ENCODE measurements around the gene SLC6A13. TPM values are rescaled to one million over a fixed set of nuclear protein-coding genes. Genes with fewer than 3 reads are reported as not detected.

Gene SLC6A13
- total and polyA plus RNA-seq, 2 of the 8 experiments (the other 6 are each of a cell fraction or from before 2014, with no cell fraction given), result 0.03 TPM; not detected in 1

DNA sequence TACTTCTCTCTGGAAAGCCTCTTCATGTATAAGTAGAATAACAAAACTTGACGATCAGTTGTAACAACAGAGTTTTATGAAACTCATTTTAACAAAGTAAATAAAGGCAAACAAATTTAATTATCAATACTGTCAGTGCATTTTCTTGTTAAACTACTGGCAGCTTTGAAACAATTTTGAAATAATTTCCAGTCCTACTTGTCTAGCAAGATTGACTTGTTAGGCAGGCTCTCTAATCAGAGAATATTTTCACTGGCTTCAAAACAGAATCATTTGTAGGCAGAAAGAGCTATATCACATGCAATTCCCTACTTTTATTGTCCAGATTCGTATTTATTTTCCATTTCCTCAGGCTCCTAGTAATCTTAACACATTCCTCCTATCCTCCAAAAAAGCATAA is 45.9 kb upstream of the SLC6A13 start:
- H4K20me1 ChIP-seq (replicated peaks in 1 of 2; ENCODE audit: control insufficient read depth in 1 of 2, insufficient read depth in 2 of 2, low read length in 2 of 2), result peaks cover 0 to 3% of the 10 kb centered on the region in 2 experiments
- H3K23me2 ChIP-seq (ENCODE audit: low read depth, low read length), result no peaks in the 10 kb centered on the region
- H3K23ac ChIP-seq (ENCODE audit: insufficient read length), result no peak overlapping the region
- no peaks in the 10 kb centered on the region for H3K79me1 ChIP-seq (ENCODE audit: low read depth, low read length)
- DNase-seq (ENCODE audit: low read depth in 1 of 2, low spot score in 2 of 2) (no peak), FAIRE-seq (no peak)
- CTCF ChIA-PET (ENCODE audit: partially characterized antibody), result interaction anchor here (0.7 kb wide), 1 partner anchor 29 kb away, joined by 4 read pairs; no protein-coding TSS in a partner anchor
- no peak overlapping the region for H2BK12ac ChIP-seq (ENCODE audit: low read depth, low read length)
- H2BK5ac ChIP-seq (ENCODE audit: low read depth, low read length), result no peak overlapping the region
- H3K79me2 ChIP-seq (ENCODE audit: control insufficient read depth in 1 of 2, insufficient read depth in 2 of 2, low read length in 2 of 2), result no peaks in the 10 kb centered on the region
- H3K18ac ChIP-seq (ENCODE audit: extremely low read depth, low read length), result no peak overlapping the region
- H2AFZ ChIP-seq (ENCODE audit: low read length), result no peak overlapping the region
- H3K9ac ChIP-seq (replicated peaks in 1 of 4; ENCODE audit: extremely low read depth in 1 of 4, low read depth in 3 of 4, low read length in 3 of 4), result no peak overlapping the region
- no peaks in the 10 kb centered on the region for H3K9me3 ChIP-seq (ENCODE audit: insufficient read depth in 2 of 2, low read depth in 1 of 2, low read length in 1 of 2)
- POLR2A ChIA-PET (ENCODE audit: partially characterized antibody), result no interaction called here
- no peak overlapping the region for H3K14ac ChIP-seq (ENCODE audit: insufficient read length)
- H2BK20ac ChIP-seq (ENCODE audit: low read length), result no peak overlapping the region
- H2BK120ac ChIP-seq (replicated peaks; ENCODE audit: low read depth, low read length), result no peak overlapping the region
- no peak overlapping the region for H3K4me2 ChIP-seq (ENCODE audit: insufficient read depth in 1 of 2, low read depth in 2 of 2, low read length in 2 of 2)
- H3K27me3 ChIP-seq (replicated peaks in 1 of 4; ENCODE audit: control insufficient read depth in 3 of 4, extremely low read depth in 1 of 4, insufficient read depth in 3 of 4, low read length in 3 of 4), result no peaks in the 10 kb centered on the region
- 86% methylated on average over 2 of the region's 2 CpGs; no CpG with 5 or more reads in 1 of the 2 experiments for WGBS, 2 experiments (ENCODE audit: extremely low coverage in 1 of 2, insufficient coverage in 1 of 2, insufficient read length in 1 of 2, insufficient replicate concordance in 2 of 2, low coverage in 1 of 2, low lambda C conversion rate in 2 of 2, missing lambda C conversion rate in 1 of 2)
- H4K91ac ChIP-seq (replicated peaks; ENCODE audit: insufficient read length, low read length), result no peak overlapping the region
- H3K36me3 ChIP-seq (ENCODE audit: control insufficient read depth in 2 of 4, insufficient read depth in 4 of 4, low read length in 3 of 4), result peaks cover 7 to 56% (median 39%) of the 10 kb centered on the region in 4 experiments
- no peak overlapping the region for H3K4me3 ChIP-seq (ENCODE audit: extremely low read depth in 1 of 4, insufficient read depth in 2 of 4, low read depth in 3 of 4, low read length in 4 of 4)
- no peak overlapping the region for H3K56ac ChIP-seq (replicated peaks; ENCODE audit: insufficient read length, low read depth, low read length)
- no peak overlapping the region for H2AK5ac ChIP-seq (ENCODE audit: low read depth, low read length)
- no peak overlapping the region for H4K8ac ChIP-seq (ENCODE audit: extremely low read depth, insufficient read depth, low read length)
- no peak overlapping the region for H3K4ac ChIP-seq (replicated peaks; ENCODE audit: insufficient read length, low read depth, low read length)
- H3K27ac ChIP-seq (ENCODE audit: low read depth, low read length), result no peak overlapping the region
- no peak overlapping the region for H2BK15ac ChIP-seq (ENCODE audit: low read length)
- H3K4me1 ChIP-seq (replicated peaks in 1 of 4; ENCODE audit: control insufficient read depth in 3 of 4, insufficient read depth in 4 of 4, low read length in 3 of 4), result no peaks in the 10 kb centered on the region
- no peak overlapping the region for H4K5ac ChIP-seq (ENCODE audit: insufficient read length, low read depth, low read length)
- TF ChIP-seq EGR1 (IDR thresholded peaks at IDR 0.05; ENCODE audit: borderline replicate concordance, low read depth, low read length) (no peak), EZH2 (IDR thresholded peaks at IDR 0.05; ENCODE audit: low read depth, low read length, severe bottlenecking) (no peak), RFX5 (IDR thresholded peaks at IDR 0.05; ENCODE audit: borderline replicate concordance, low read depth, low read length) (no peak), CTCF (IDR thresholded peaks at IDR 0.05; ENCODE audit: control extremely low read depth in 1 of 3, insufficient read depth in 1 of 3, low read depth in 1 of 3, low read length in 3 of 3) (no peak), TAF7 (optimal IDR thresholded peaks at IDR 0.05; ENCODE audit: borderline replicate concordance, low read depth, low read length) (no peak), ZNF274 (IDR thresholded peaks at IDR 0.05; ENCODE audit: borderline replicate concordance, extremely low read depth, low read length) (no peak), MAFK (IDR thresholded peaks at IDR 0.05; ENCODE audit: low read depth, low read length) (no peak), HDAC2 (IDR thresholded peaks at IDR 0.05; ENCODE audit: borderline replicate concordance in 1 of 2, low read depth in 2 of 2, low read length in 2 of 2) (no peak), MAX (IDR thresholded peaks at IDR 0.05) (no peak), YY1 (IDR thresholded peaks at IDR 0.05; ENCODE audit: low read depth, low read length) (no peak), JUND (IDR thresholded peaks at IDR 0.05; ENCODE audit: low read length) (no peak)
